HPDE6-E6E7 (cell line): Measurements from ENCODE around the gene DYNC1LI2.
"Not testable (repeated sequence)": the region's sequence is repeated elsewhere in the genome, so short reads cannot be mapped to it uniquely, and the experiment has no call there.

Experiments
- DNase-seq: peaks from one replicate; pipeline ENCODE4 v3.0.0; 2011; ENCODE audit warnings: missing footprints; ENCODE audit errors: extremely low spot score

DYNC1LI2 gene

DNA sequence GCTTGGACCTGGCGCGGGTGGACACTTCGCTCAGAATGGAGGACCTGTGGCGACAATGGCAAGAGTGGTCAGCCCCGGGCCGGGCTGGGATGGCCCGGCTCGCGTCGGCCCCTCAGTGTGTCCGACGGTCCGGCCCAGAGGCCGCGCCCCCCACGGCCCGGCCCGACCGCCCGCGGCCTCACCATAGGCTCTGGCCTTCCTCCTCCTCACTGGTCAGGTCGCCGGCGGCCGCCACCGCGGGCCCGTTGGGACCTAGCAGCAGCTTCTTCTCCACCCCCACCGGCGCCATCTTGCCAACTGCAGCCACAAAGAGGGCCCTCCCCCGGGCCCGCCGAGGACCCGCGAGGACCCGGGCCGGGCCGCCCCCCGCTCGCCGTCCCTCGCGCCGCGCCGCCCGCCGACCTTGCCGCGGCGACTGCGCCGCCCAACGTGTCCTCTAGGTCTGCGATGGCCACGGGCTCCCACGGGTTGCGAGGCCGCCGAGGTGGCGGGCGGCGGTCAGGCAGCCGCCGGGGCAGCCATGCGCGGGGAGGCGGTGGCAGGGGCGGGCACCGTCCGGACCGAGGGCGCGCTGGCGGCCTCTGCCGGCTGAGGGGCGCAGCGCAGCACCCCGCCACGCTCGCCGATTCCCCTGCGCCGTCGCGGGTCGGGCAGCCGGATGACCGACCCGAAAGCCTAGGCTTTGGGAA is at the start of gene DYNC1LI2:
Gene DYNC1LI2 (minus strand): TSS at position 307 of the 689 bp plus-strand sequence. CDS start 18 bp downstream, at position 289.
- DNase-seq = peak; percentile 86

DNA sequence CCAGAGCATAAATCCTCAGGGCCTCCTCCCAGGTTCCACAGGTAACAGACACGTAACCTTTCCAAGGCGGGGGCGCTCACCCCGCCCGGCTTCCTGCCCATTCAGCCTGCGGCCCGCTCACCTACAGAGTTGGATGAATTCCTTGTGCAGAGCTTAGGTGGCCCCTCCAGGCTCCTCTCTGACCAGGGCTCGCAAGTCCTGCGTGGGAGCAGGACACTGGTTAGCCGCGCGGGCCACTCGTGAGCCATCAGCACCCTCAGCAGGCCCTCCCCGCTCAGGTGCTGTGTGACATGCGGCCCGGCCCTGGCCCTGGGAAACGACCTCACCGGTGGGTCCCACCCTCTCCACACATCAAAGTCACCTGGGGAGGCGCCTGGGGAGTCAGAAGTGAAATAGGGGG is 49.4 kb upstream of the DYNC1LI2 start:
- DNase-seq = no peak

DNA sequence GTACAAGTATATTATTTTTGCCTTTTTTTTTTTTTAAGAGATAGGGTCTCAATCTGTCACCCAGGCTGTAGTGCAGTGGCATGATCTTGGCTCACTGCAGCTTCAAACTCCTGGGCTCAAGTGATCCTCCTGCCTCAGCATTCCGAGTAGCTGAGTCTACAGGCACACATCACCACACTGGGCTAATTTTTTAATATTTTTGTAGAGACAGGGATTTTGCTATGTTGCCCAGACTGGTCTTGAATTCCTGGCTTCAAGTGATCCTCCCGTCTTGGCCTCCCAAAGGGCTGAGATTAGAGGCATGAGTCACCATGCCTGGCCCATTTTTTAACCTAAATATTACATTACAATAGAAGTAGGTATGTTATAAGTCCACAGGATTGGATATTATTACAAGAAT is 46.8 kb upstream of the DYNC1LI2 start:
- DNase-seq = no peak

DNA sequence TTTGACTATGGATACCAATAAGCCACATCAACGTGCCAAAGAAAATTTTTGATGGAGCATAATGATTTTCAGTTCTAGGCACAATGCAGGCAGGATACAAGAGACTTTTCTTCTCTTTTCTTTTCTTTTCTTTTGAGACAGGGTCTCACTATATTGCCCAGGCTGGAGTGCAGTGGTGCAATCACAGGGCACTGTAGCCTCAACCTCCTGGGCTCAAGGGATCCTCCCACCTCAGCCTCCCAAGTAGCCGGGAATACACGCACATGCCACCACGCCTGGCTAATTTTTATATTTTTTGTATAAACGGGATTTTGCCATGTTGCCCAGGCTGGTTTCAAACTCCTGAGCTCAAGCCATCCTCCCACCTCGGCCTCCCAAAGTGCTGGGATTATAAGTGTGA is 42.6 kb upstream of the DYNC1LI2 start:
- not testable (repeated sequence) for DNase-seq

DNA sequence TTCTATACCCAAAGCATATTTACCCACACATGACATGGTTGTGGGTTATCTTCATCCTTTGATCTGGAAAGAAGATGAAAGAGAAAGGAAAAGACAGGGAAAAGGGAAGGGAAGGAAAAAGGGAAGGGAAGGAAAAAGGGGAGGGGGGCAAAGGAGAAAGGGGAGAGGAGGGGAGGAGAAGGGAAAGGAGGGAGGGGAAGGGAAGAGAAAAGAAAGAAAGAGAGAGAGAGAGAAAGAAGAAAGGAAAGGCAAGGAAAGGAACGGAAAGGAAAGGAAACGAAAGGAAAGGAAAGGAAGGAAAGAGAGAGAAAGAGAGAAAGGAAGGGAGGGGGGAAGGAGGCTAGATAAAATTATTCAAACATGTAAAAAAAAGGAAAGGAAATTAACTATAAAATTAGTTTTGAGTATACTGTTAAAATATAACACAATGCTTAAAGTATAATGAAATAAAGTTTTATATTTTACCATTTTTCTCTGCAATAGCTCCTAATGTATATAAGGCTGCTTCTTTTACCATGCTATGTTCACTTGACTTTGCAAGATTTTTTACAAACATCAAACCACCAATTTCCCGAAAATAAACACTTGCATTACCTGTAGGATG is 38.8 kb upstream of the DYNC1LI2 start:
- DNase-seq = no peak

DNA sequence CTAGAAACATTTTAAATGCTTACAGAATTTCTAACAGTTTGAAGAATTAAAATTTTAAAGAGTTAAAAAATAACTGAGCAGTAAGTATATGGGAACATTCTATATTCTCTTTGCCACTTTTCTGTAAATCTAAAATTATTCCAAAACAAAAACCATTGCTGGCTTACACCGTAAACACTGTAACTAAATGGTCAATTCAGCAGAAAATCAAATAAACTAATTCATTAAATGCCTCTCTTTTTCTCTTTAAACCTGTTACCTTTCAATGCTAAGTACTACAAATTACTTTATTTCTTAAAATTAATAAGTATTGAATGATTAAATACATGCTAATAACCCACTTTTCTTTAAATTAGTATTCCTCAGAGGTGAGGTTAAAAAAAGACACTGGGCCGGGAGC is 36.0 kb upstream of the DYNC1LI2 start:
- no peak for DNase-seq

DNA sequence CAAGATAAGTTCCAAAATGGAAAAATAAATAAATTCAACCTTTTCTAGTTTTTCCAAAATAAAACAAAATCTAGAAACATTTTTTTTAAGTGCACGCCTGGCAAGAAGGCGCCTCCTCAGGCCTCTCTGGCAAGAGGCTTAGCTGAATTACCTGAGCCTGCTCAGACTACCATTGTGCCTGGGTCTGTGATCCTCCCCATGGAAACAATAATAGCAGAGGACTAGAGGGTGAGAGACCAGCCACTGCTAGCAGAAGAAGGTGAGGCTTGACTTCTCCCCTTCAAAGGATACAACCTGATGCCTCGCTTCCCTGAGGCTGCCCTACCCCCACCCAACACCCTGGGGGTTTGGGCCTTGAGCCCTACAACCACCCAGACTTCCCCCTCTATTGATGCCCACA is 35.1 kb upstream of the DYNC1LI2 start:
- DNase-seq = no peak

DNA sequence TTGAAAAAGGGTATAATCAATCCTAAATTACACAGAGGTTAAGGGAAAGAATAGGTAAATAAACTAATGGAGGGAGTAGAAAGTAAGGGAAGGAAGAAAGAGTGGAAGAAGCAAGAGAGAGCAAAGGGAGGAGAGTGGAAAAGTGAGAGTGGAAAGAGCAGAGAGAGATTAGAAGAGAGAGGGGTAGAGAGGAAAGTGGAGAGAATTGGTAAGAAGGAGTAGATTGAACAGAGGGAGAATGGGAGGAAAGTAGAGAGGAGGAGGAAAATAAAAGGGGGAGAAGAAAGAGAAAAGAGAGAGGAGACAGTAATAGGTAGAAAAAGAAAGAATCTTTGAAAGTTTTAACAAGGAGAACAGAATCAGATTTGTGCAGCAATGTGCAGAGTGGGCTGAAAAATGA is 25.0 kb upstream of the DYNC1LI2 start:
- DNase-seq = no peak

DNA sequence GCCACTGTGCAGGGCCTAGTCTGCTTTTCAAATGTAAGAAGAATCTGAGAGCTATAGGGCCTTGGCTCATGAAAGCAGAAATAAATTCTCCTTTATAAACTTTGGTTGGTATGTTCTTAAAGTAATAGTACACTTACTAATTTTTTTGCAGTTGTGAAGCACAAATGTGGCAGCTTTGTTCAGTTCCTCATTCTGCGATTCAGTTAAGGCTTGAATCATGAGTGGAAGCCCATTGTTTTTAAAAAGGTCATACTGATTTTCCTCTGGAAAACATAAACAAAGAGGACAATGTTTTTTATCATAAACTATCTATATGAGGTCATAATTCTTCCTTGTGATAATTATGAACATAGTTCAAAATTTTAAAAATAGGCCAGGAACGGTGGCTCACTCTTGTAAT is 23.6 kb upstream of the DYNC1LI2 start:
- DNase-seq = no peak

DNA sequence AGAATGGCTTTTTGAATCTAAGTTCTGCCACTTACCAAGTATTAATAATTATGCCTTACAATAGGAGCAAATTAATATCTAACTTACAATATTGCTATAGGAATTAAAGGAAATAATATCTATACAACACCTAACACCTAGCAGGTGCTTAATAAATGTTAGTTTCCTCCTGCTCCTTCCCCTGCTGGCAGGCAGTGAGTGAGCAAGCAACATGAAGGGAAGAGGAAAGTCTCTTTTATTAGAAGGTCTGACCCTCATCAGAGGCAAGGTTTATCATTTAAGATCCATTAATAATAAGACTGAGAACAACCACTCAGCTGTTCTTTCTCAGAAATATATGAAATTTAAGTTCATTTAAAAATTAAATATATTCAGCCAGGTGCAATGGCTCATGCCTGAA is 6.7 kb upstream of the DYNC1LI2 start:
- DNase-seq = no peak

DNA sequence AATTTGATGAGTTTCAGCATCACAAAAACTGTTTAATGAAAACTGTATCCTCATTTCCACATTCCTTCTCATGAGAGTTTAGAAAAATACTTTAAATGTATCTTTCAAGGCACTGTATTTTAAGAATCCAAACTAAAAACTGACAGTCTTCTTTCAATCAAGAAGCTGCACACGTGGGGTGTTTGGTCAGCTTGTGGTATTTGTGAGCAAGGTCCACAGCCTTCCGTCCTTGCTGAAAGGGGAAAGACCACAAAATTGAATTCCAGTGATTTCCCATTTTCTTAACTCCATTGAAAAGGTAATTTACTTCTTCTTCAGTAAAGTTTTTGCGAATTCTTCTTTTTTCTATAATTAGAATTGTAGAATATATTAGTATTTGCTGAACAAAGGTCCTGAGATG is 3.4 kb upstream of the DYNC1LI2 start:
- DNase-seq = no peak

DNA sequence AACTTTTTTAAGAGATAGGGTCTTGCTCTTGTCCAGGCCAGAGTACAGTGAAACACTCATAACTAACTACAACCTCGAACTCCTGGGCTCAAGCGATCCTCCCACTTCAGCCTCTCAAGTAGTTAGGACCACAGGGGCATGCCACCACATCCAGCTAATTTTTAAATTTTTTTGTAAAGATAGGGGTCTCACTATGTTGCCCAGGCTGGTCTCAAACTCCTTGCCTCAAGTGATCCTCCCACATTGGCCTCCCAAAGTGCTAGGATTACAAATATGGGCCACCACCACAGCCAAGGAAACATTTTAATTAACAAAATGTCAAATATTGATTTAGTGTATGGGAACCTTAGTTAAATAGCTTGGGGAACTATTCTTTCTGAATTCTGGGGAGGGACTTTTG is 2.8 kb upstream of the DYNC1LI2 start:
- DNase-seq = no peak

DNA sequence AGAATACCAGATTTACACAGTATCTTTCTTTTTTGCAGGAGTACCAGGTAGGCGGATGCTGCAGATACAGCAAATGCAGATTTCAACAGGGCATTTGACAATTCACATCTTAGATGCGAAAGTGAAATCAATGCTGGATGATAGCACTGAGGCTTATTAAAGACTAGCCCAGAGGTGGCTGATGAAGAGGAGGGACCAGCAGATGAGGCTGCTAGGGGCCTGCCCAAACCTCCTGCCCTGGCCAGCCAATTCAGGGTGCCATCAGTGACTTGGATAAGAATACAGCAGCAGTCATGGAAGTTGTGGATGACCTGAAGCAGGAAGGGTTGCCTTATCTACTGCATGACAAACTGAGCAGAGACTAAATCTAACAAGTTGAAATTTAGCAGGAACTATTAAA is 1.5 kb upstream of the DYNC1LI2 start:
- DNase-seq = no peak

DNA sequence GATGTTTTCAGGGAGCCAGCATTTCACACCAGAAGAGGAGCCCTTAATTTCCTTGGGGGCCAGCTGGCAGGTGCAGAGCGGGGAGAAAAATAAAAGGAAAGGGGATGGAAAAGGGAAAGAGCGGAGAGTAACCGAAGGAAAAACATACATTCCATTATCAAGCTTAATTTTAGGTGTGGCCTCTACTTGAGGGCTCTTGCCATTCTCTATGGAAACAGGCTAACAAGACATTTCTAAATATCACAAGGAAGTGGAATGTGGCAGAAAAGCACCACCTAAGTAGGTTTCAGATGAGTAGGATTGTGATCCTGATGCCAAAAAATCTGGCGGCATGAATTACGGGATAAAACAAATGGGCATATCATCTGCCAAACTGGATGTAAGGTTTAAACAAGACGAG is 970 bp upstream of the DYNC1LI2 start:
- DNase-seq = no peak

DNA sequence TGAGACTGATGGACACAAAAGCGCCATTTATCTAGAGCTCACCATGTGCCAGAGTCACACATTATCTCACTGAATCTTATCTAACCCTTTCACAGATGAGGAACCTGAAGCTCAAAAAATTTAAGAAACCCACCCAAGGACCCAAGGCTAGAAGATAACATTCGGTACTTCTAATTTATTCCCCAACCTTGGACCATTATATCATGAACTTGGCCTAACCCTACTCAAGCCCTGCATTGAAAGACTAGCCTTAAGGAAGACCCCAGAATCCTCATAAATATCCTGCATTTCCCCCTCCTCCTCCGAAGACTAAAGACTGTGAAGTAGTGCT is 548 bp upstream of the DYNC1LI2 start:
- DNase-seq = no peak

DNA sequence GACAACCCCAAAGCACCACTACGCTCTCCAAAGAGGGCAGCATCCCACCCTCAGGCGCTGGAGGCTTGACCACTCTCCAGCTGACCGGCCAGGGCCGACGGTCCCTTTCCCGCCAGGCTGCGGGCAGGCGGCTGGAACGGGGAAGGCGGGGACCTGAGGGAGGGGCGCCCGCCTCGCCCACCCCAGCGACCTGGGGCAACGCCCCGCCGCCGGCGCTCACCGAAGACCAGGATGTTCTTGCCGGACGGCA is 431 bp downstream of the DYNC1LI2 start:
- DNase-seq = no peak

DNA sequence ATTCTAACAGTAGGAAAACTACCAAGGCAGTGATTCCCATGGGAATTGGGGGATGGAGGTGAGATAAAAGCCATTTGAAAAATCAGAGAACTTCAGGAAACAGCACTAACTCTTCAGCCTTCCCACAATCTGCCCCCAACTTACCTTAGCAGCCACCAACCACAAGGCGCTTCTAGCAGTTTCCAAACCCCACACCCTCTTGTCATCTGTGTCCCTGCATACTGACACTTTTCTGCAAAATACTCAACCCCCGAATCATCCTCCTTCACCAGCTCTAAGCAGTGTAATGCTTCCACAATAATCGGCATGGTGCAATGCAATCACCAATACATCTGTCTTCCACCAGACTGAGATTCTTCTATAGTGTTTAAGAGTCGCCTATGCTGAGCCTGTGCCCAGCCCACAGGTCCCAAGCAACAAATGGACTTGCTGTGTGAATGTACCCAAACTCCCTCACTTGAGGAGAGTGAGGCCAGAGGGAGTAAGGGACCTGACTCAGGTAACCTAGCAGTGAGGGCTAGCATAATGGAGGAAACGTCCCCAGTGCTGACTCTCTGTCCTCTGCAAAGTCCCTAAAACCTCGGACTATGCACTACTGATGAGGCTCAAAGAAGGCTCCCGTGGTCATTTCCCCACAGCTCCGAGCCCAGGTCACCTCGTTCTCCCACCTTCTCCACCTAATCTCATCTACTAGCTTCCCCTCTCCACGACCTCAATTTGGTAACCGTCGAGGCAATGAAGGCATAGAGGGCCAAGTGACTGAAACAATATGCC is 943 bp downstream of the DYNC1LI2 start:
- no peak for DNase-seq

DNA sequence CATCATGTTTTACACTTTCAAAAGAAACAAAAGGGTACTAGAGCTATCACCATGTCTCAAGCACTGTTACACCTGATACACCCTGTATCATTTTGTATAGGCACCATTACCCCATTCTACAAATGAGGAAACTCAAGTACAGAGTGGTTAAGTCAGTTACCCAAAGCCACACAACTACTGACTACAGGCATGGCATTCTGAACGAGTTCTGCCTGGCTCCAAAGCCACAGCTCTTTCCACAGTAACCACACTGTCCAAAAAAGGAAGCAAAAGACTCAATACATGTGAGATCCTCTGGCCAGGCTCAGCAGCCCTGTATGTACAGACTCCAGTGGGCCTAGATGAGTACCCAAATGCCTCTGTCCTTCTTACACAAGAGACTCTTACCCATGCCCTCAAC is 4.7 kb downstream of the DYNC1LI2 start:
- no peak for DNase-seq

DNA sequence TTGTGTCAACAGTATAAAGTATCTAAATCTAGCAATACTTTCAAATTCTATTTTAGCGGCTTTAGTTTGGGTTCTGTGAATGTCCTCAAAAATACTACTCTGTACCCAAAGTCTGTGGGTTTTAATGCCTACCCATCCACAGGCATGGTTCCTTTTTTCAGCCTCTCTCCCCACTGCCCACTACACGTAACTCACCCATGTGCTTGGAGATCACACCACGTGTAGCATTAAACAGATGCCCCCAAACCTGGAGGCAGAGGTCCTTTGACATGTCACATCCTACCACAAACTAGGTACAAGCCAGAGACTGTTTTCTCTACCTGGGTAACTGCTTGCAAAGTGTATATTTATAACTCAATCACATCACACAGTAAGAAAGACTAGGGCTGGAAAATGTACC is 5.4 kb downstream of the DYNC1LI2 start:
- DNase-seq = no peak

DNA sequence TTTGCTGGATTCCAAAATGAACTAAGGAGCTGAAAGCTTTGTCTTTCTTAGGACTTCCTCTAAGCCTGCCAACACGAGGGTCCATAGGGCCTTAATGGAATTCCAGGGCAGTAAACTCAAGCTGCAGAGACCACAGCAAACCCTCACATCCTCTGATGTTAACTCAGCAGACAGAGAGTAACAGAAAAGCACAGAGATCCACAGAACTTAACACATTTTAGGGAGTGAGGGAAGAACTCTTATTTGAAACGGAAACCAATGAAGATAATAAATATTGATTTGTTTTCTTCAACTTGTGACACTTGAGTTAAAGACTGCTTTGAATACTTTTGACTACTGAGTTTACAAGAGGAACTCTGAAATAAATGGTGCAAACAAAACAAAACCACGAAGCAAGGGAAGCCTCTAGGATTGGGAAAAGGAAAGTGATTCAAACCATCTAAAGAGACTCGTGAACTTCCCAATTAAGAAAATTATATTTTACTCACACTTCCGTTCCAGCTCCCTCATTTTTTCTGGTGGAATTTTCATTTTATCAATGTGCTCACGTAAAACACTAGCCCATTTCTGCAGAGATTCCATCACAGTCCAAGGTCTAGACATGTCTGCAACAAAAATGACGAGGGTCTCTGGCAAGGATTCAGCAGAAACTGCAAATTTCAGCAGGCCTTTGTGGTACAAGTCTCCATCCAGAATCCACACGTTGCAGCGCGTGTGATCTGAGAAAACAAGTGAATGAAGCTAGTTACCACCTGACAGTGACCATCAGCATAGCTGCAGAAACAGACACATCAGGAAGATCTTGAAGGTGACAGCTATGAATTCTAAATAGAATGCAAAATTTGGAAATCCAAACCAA is 9.2 kb downstream of the DYNC1LI2 start:
- no peak for DNase-seq

DNA sequence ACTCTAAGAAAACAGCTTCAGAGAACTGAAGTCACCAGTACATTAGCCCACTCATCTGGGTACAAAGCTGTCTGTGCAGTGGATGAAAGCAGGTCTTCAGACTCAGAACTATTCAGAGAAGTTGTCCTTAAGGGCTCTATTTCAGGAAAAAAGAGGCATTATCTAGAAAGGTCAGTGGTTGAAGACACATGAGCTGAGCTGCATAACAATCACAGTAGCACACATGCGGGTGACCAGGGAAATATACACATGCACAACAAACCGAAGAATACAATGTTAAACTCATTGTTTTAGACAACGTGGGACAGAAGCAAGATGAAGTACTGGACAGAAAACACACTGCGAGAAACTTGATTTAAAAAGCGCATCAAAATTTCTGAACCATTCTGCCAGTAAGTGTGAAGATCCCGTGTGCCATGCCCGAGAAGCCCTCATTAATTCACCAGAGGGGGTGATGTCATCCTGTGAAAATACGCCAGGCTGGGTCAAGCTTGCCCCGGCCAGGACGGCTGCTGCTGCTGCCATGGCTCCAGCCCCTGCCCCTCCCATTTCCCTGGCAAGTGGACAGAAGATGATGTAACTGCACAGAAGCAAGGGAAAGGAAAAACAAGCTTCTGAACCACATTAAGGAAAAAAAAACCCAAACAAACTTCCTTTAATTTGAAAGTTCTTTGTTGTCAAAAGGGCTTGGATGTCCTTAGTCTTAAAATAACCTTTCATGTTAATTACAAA is 10.1 kb downstream of the DYNC1LI2 start:
- peak; percentile 84 for DNase-seq

DNA sequence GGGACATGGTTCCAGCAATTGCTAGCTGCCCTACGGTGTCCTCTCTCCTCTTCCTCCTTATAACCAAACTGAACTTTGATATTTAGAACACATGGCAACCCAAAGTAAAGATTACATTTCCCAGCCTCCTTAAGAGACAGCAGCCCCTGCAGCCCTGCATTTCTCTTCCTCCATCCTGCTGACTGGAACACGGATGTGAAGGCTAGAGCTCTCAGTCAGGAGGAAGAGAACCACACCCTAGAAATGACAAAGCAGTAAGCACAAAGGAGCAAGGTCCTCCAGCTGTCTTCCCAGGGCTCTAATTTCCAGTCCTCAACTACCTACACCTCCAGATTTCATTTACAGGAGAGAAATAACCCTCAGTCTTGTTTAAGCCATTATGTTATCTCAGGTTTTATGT is 10.9 kb downstream of the DYNC1LI2 start:
- peak; percentile 58 for DNase-seq
